ENCODE data around the gene GXYLT1. TPM values are rescaled to one million over a fixed set of nuclear protein-coding genes. Genes with fewer than 3 reads are reported as not detected.
"Not testable (repeated sequence)": the region's sequence is repeated elsewhere in the genome, so short reads cannot be mapped to it uniquely, and the experiment has no call there.

The GXYLT1 gene
- polyA plus RNA-seq (2013, experiment 1 of 2), result 17.1 TPM
- 19.0 TPM for polyA plus RNA-seq (2013, experiment 2 of 2)

GRCh38 chr12:42144408-42145196 lies at the start of gene GXYLT1:
TSS of gene GXYLT1 (minus strand) at chr12:42144874. CDS start at chr12:42144646, 228 bp downstream.
- H3K27ac ChIP-seq (ENCODE audit: low read depth, low read length, severe bottlenecking), result peak within 1 kb of the TSS; percentile 71
- H3K4me3 ChIP-seq (ENCODE audit: extremely low read depth, insufficient read depth, low read length, poor library complexity, severe bottlenecking), result peak within 1 kb of the TSS; percentile 56

GRCh38 chr12:42192686-42193085 lies 48.0 kb upstream of the GXYLT1 start:
- H3K27ac ChIP-seq (ENCODE audit: low read depth, low read length, severe bottlenecking), result no peak overlapping the region
- H3K36me3 ChIP-seq (ENCODE audit: control insufficient read depth, insufficient read depth, low read length), result peaks cover 14% of the 10 kb centered on the region
- no peak overlapping the region for H3K4me3 ChIP-seq (ENCODE audit: extremely low read depth, insufficient read depth, low read length, poor library complexity, severe bottlenecking)
- 84 to 85% methylated on average over 6 of the region's 6 CpGs for WGBS, 2 experiments (ENCODE audit: insufficient coverage in 2 of 2)
- no peaks in the 10 kb centered on the region for H3K9me3 ChIP-seq (ENCODE audit: control insufficient read depth, low read length)
- no peaks in the 10 kb centered on the region for H3K4me1 ChIP-seq (ENCODE audit: control insufficient read depth, insufficient read depth, low read length, poor library complexity, severe bottlenecking)

More at GRCh38 chr12:42144408-42145196, at the start of gene GXYLT1:
- no peaks in the 10 kb centered on the region for H3K9me3 ChIP-seq (ENCODE audit: control insufficient read depth, low read length)
- no peaks in the 10 kb centered on the region for H3K36me3 ChIP-seq (ENCODE audit: control insufficient read depth, insufficient read depth, low read length)
- H3K4me1 ChIP-seq (ENCODE audit: control insufficient read depth, insufficient read depth, low read length, poor library complexity, severe bottlenecking), result no peaks in the 10 kb centered on the region
- WGBS, 2 experiments (ENCODE audit: insufficient coverage in 2 of 2), result 0 to 2% methylated on average over 59 to 76 of the region's 106 CpGs

GRCh38 chr12:42192258-42192657 lies 47.6 kb upstream of the GXYLT1 start:
- Histone ChIP-seq H3K4me1 (ENCODE audit: control insufficient read depth, insufficient read depth, low read length, poor library complexity, severe bottlenecking) (no peaks in the 10 kb centered on the region), H3K27ac (ENCODE audit: low read depth, low read length, severe bottlenecking) (no peak overlapping the region), H3K4me3 (ENCODE audit: extremely low read depth, insufficient read depth, low read length, poor library complexity, severe bottlenecking) (no peak overlapping the region), H3K9me3 (ENCODE audit: control insufficient read depth, low read length) (no peaks in the 10 kb centered on the region), H3K36me3 (ENCODE audit: control insufficient read depth, insufficient read depth, low read length) (peaks cover 12% of the 10 kb centered on the region)
- WGBS, 2 experiments (ENCODE audit: insufficient coverage in 2 of 2), result no CpG with 5 or more reads among the region's 1 CpG

- H3K36me3 ChIP-seq (ENCODE audit: control insufficient read depth, insufficient read depth, low read length), result peaks cover 8% of the 10 kb centered on the region
- H3K4me1 ChIP-seq (ENCODE audit: control insufficient read depth, insufficient read depth, low read length, poor library complexity, severe bottlenecking), result no peaks in the 10 kb centered on the region
- no peaks in the 10 kb centered on the region for H3K9me3 ChIP-seq (ENCODE audit: control insufficient read depth, low read length)
- H3K27ac ChIP-seq (ENCODE audit: low read depth, low read length, severe bottlenecking), result no peak overlapping the region
- no peak overlapping the region for H3K4me3 ChIP-seq (ENCODE audit: extremely low read depth, insufficient read depth, low read length, poor library complexity, severe bottlenecking)
Measured at GRCh38 chr12:42190376-42190775, 45.7 kb upstream of the GXYLT1 start.

- WGBS, 2 experiments (ENCODE audit: insufficient coverage in 2 of 2), result 92 to 100% methylated on average over 1 to 2 of the region's 3 CpGs
- not testable (repeated sequence) for H3K27ac ChIP-seq (ENCODE audit: low read depth, low read length, severe bottlenecking); H3K4me1 ChIP-seq (ENCODE audit: control insufficient read depth, insufficient read depth, low read length, poor library complexity, severe bottlenecking); H3K4me3 ChIP-seq (ENCODE audit: extremely low read depth, insufficient read depth, low read length, poor library complexity, severe bottlenecking); H3K9me3 ChIP-seq (ENCODE audit: control insufficient read depth, low read length)
- H3K36me3 ChIP-seq (ENCODE audit: control insufficient read depth, insufficient read depth, low read length), result peaks cover 10% of the 10 kb centered on the region
Measured at GRCh38 chr12:42188275-42188674, 43.6 kb upstream of the GXYLT1 start.

- no peaks in the 10 kb centered on the region for H3K4me1 ChIP-seq (ENCODE audit: control insufficient read depth, insufficient read depth, low read length, poor library complexity, severe bottlenecking)
- H3K27ac ChIP-seq (ENCODE audit: low read depth, low read length, severe bottlenecking), result no peak overlapping the region
- H3K4me3 ChIP-seq (ENCODE audit: extremely low read depth, insufficient read depth, low read length, poor library complexity, severe bottlenecking), result no peak overlapping the region
- H3K9me3 ChIP-seq (ENCODE audit: control insufficient read depth, low read length), result no peaks in the 10 kb centered on the region
- WGBS, 2 experiments (ENCODE audit: insufficient coverage in 2 of 2), result 95% methylated on average over 2 of the region's 2 CpGs; no CpG with 5 or more reads in 1 of the 2 experiments
- H3K36me3 ChIP-seq (ENCODE audit: control insufficient read depth, insufficient read depth, low read length), result peaks cover 7% of the 10 kb centered on the region
Measured at GRCh38 chr12:42187799-42188198, 43.1 kb upstream of the GXYLT1 start.

- Histone ChIP-seq H3K36me3 (ENCODE audit: control insufficient read depth, insufficient read depth, low read length) (peaks cover 6% of the 10 kb centered on the region), H3K9me3 (ENCODE audit: control insufficient read depth, low read length) (no peaks in the 10 kb centered on the region), H3K4me3 (ENCODE audit: extremely low read depth, insufficient read depth, low read length, poor library complexity, severe bottlenecking) (no peak overlapping the region), H3K4me1 (ENCODE audit: control insufficient read depth, insufficient read depth, low read length, poor library complexity, severe bottlenecking) (no peaks in the 10 kb centered on the region), H3K27ac (ENCODE audit: low read depth, low read length, severe bottlenecking) (no peak overlapping the region)
- no CpG with 5 or more reads among the region's 2 CpGs for WGBS, 2 experiments (ENCODE audit: insufficient coverage in 2 of 2)
Measured at GRCh38 chr12:42186793-42187192, 42.1 kb upstream of the GXYLT1 start.

GRCh38 chr12:42182394-42182793 lies 37.7 kb upstream of the GXYLT1 start:
- no peak overlapping the region for H3K27ac ChIP-seq (ENCODE audit: low read depth, low read length, severe bottlenecking)
- no peaks in the 10 kb centered on the region for H3K4me1 ChIP-seq (ENCODE audit: control insufficient read depth, insufficient read depth, low read length, poor library complexity, severe bottlenecking)
- H3K9me3 ChIP-seq (ENCODE audit: control insufficient read depth, low read length), result no peaks in the 10 kb centered on the region
- peaks cover 7% of the 10 kb centered on the region for H3K36me3 ChIP-seq (ENCODE audit: control insufficient read depth, insufficient read depth, low read length)
- no CpG with 5 or more reads among the region's 2 CpGs for WGBS, 2 experiments (ENCODE audit: insufficient coverage in 2 of 2)
- no peak overlapping the region for H3K4me3 ChIP-seq (ENCODE audit: extremely low read depth, insufficient read depth, low read length, poor library complexity, severe bottlenecking)

- 80% methylated on average over 1 of the region's 2 CpGs; no CpG with 5 or more reads in 1 of the 2 experiments for WGBS, 2 experiments (ENCODE audit: insufficient coverage in 2 of 2)
- peaks cover 19% of the 10 kb centered on the region for H3K36me3 ChIP-seq (ENCODE audit: control insufficient read depth, insufficient read depth, low read length)
- H3K4me3 ChIP-seq (ENCODE audit: extremely low read depth, insufficient read depth, low read length, poor library complexity, severe bottlenecking), result no peak overlapping the region
- no peaks in the 10 kb centered on the region for H3K4me1 ChIP-seq (ENCODE audit: control insufficient read depth, insufficient read depth, low read length, poor library complexity, severe bottlenecking)
- no peaks in the 10 kb centered on the region for H3K9me3 ChIP-seq (ENCODE audit: control insufficient read depth, low read length)
- H3K27ac ChIP-seq (ENCODE audit: low read depth, low read length, severe bottlenecking), result no peak overlapping the region
Measured at GRCh38 chr12:42180990-42181596, 36.4 kb upstream of the GXYLT1 start.

- H3K9me3 ChIP-seq (ENCODE audit: control insufficient read depth, low read length), result peaks cover 4% of the 10 kb centered on the region
- H3K4me1 ChIP-seq (ENCODE audit: control insufficient read depth, insufficient read depth, low read length, poor library complexity, severe bottlenecking), result no peaks in the 10 kb centered on the region
- H3K36me3 ChIP-seq (ENCODE audit: control insufficient read depth, insufficient read depth, low read length), result peaks cover 20% of the 10 kb centered on the region
- H3K27ac ChIP-seq (ENCODE audit: low read depth, low read length, severe bottlenecking), result no peak overlapping the region
- H3K4me3 ChIP-seq (ENCODE audit: extremely low read depth, insufficient read depth, low read length, poor library complexity, severe bottlenecking), result no peak overlapping the region
- whole genome bisulfite sequencing, 2 experiments (ENCODE audit: insufficient coverage in 2 of 2), result 57 to 60% methylated on average over 1 to 2 of the region's 2 CpGs
Measured at GRCh38 chr12:42178101-42178500, 33.4 kb upstream of the GXYLT1 start.

- peaks cover 4% of the 10 kb centered on the region for H3K9me3 ChIP-seq (ENCODE audit: control insufficient read depth, low read length)
- H3K4me3 ChIP-seq (ENCODE audit: extremely low read depth, insufficient read depth, low read length, poor library complexity, severe bottlenecking), result no peak overlapping the region
- H3K27ac ChIP-seq (ENCODE audit: low read depth, low read length, severe bottlenecking), result no peak overlapping the region
- WGBS, 2 experiments (ENCODE audit: insufficient coverage in 2 of 2), result 83% methylated on average over 1 of the region's 1 CpG; no CpG with 5 or more reads in 1 of the 2 experiments
- H3K36me3 ChIP-seq (ENCODE audit: control insufficient read depth, insufficient read depth, low read length), result peaks cover 32% of the 10 kb centered on the region
- H3K4me1 ChIP-seq (ENCODE audit: control insufficient read depth, insufficient read depth, low read length, poor library complexity, severe bottlenecking), result no peaks in the 10 kb centered on the region
Measured at GRCh38 chr12:42174978-42175377, 30.3 kb upstream of the GXYLT1 start.

Measured in mesodermal cell (in vitro differentiated cells).